Breast epithelium (tissue), 3 donors: ENCODE results near the gene NAALAD2.

Experiments
- CTCF ChIP-seq, 3 donors: fragments of 450-650 bp; IDR thresholded peaks; one replicate each; pipeline ENCODE4 v1.5.1; 2016 to 2017; ENCODE audit warnings: antibody characterized with exemption in 3 of 3, mild to moderate bottlenecking in 3 of 3, moderate library complexity in 3 of 3
- POLR2A ChIP-seq: fragments of 450-650 bp; IDR thresholded peaks from one replicate; pipeline ENCODE4 v1.6.1; 2016; ENCODE audit warnings: antibody characterized with exemption, mild to moderate bottlenecking, moderate library complexity

GRCh38 chr11:90221803-90222458, 87.5 kb downstream of the NAALAD2 start:
- TF ChIP-seq CTCF (IDR thresholded peaks at IDR 0.05) (no peak), POLR2A (no peak)
